Measurements from ENCODE around the gene WAS.

WAS gene

GRCh38 chrX:48709522-48710112, 26.0 kb downstream of the WAS start:
- TF ChIP-seq ZFX (IDR thresholded peaks at IDR 0.05; ENCODE audit: borderline replicate concordance), result no peak
- TF ChIP-seq CTCF (IDR thresholded peaks at IDR 0.05), result no peak
- H3K27ac ChIP-seq, result peak overlapping the region; percentile 25; the same call in 1 of the 2 replicates

GRCh38 chrX:48711162-48711928, 27.7 kb downstream of the WAS start:
- no peak for TF ChIP-seq CTCF (IDR thresholded peaks at IDR 0.05)
- TF ChIP-seq ZFX (IDR thresholded peaks at IDR 0.05; ENCODE audit: borderline replicate concordance), result no peak
- H3K27ac ChIP-seq, result no peak overlapping the region

GRCh38 chrX:48711929-48712505, 28.4 kb downstream of the WAS start:
- no peak overlapping the region for H3K27ac ChIP-seq
- no peak for TF ChIP-seq ZFX (IDR thresholded peaks at IDR 0.05; ENCODE audit: borderline replicate concordance)
- TF ChIP-seq CTCF (IDR thresholded peaks at IDR 0.05), result no peak

- TF ChIP-seq CTCF (IDR thresholded peaks at IDR 0.05) (no peak), ZFX (IDR thresholded peaks at IDR 0.05; ENCODE audit: borderline replicate concordance) (no peak)
- no peak overlapping the region for H3K27ac ChIP-seq
Observed at GRCh38 chrX:48713847-48714246, 30.2 kb downstream of the WAS start.

GRCh38 chrX:48714573-48714972, 31.0 kb downstream of the WAS start:
- H3K27ac ChIP-seq, result no peak overlapping the region
- TF ChIP-seq CTCF (IDR thresholded peaks at IDR 0.05), result no peak
- TF ChIP-seq ZFX (IDR thresholded peaks at IDR 0.05; ENCODE audit: borderline replicate concordance), result no peak

DNA sequence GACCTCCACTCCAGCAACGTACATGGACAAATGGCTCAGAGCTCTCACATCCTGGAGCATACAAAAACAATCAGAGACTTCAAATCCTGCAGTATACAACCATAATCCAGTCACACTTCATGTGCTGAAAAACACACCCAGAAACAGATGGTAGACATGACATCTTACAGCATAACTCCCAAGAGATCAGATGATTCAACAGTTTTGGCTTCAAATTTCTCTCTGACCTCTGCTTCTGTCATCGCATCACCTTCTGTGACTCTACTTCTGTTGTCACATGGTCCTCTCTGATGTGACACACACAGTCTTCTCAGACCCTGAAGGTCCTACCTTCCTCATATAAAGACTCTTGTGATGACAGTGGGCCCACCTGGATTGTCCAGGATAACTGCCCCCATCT, 31.5 kb downstream of the WAS start:
- H3K27ac ChIP-seq, result no peak overlapping the region

More for the DNA sequence above, 31.5 kb downstream of the WAS start:
- TF ChIP-seq CTCF (IDR thresholded peaks at IDR 0.05) (no peak), ZFX (IDR thresholded peaks at IDR 0.05; ENCODE audit: borderline replicate concordance) (no peak)

Measured in 22Rv1 (cell line).